Cardiac fibroblast (primary cell): ENCODE results near the gene AMFR.

ENCODE experiments used
- DNase-seq, 2 donors: peaks; one replicate each; pipeline versions ENCODE4 v3.0.0 to v3.0.0-alpha.2; 2010; ENCODE audit warnings: low read depth in 2 of 2
- H3K4me3 ChIP-seq, 2 donors: replicated peaks in 1 of 2; 1 replicate in 1 of 2; 2 replicates in 1 of 2; pipeline ENCODE4 v1.5.1; 2011; ENCODE audit warnings: low read depth in 2 of 2, low read length in 2 of 2, mild to moderate bottlenecking in 2 of 2, moderate library complexity in 1 of 2
- CTCF ChIP-seq: IDR thresholded peaks from one replicate; pipeline ENCODE4 v1.5.1; 2011; ENCODE audit warnings: low read depth, mild to moderate bottlenecking, low read length, inconsistent platforms

AMFR gene

GRCh38 chr16:56450275-56450985 lies 25.1 kb upstream of the AMFR start:
- peak; percentile 11 to 15 for DNase-seq
- H3K4me3 ChIP-seq = peak overlapping the region; percentile 92 to 95
- no peak for TF ChIP-seq CTCF

GRCh38 chr16:56448005-56448404 lies 22.7 kb upstream of the AMFR start:
- no peak overlapping the region for H3K4me3 ChIP-seq
- no peak for DNase-seq
- TF ChIP-seq CTCF = no peak

- no peak overlapping the region for H3K4me3 ChIP-seq
- no peak for DNase-seq
- no peak for TF ChIP-seq CTCF
Observed at GRCh38 chr16:56447286-56447685, 21.9 kb upstream of the AMFR start.

GRCh38 chr16:56438038-56438437 lies 12.7 kb upstream of the AMFR start:
- no peak for DNase-seq
- H3K4me3 ChIP-seq = no peak overlapping the region
- no peak for TF ChIP-seq CTCF

GRCh38 chr16:56436258-56436657 lies 10.9 kb upstream of the AMFR start:
- DNase-seq = no peak
- TF ChIP-seq CTCF = no peak
- H3K4me3 ChIP-seq = no peak overlapping the region

- H3K4me3 ChIP-seq = no peak overlapping the region
Observed at GRCh38 chr16:56428091-56428490, 2.7 kb upstream of the AMFR start.

More at GRCh38 chr16:56428091-56428490, 2.7 kb upstream of the AMFR start:
- TF ChIP-seq CTCF = no peak
- no peak for DNase-seq
